ENCODE results near the gene ADGRG3. TPM values are rescaled to one million over a fixed set of nuclear protein-coding genes. Genes with fewer than 3 reads are reported as not detected.

ADGRG3 gene
- total and polyA plus RNA-seq, 10 of the 15 experiments (the other 5 are each of a cell fraction or from before 2014, with no cell fraction given): 0.10 to 0.11 (median 0.10) TPM; not detected in 7

DNA sequence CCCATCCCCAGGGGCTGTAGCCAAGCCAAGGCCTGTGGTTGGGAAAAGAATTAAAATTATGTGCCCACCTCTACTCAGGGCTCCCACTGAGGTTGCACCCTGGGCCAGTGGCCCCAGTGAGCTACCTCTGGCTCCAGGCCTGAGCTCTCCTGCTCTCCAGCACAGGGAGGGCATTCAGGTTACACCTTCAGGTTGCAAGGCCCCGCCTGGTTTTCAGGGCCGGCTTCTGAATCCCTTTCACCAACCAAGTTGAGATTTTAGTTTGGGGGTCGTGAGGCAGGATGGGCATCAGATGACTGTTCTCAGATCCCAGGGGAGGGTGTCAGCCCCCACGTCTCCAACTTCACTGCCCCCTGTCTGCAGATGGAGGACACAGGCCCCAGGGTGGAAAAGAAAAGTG lies 59.5 kb downstream of the ADGRG3 start (continued):
- TF ChIP-seq, protein P1, sequence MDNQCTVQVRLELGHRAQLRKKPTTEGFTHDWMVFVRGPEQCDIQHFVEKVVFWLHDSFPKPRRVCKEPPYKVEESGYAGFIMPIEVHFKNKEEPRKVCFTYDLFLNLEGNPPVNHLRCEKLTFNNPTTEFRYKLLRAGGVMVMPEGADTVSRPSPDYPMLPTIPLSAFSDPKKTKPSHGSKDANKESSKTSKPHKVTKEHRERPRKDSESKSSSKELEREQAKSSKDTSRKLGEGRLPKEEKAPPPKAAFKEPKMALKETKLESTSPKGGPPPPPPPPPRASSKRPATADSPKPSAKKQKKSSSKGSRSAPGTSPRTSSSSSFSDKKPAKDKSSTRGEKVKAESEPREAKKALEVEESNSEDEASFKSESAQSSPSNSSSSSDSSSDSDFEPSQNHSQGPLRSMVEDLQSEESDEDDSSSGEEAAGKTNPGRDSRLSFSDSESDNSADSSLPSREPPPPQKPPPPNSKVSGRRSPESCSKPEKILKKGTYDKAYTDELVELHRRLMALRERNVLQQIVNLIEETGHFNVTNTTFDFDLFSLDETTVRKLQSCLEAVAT (IDR thresholded peaks at IDR 0.05): no peak
- no peak for TF ChIP-seq STAT3 (IDR thresholded peaks at IDR 0.05; ENCODE audit: low read depth, low read length)

DNA sequence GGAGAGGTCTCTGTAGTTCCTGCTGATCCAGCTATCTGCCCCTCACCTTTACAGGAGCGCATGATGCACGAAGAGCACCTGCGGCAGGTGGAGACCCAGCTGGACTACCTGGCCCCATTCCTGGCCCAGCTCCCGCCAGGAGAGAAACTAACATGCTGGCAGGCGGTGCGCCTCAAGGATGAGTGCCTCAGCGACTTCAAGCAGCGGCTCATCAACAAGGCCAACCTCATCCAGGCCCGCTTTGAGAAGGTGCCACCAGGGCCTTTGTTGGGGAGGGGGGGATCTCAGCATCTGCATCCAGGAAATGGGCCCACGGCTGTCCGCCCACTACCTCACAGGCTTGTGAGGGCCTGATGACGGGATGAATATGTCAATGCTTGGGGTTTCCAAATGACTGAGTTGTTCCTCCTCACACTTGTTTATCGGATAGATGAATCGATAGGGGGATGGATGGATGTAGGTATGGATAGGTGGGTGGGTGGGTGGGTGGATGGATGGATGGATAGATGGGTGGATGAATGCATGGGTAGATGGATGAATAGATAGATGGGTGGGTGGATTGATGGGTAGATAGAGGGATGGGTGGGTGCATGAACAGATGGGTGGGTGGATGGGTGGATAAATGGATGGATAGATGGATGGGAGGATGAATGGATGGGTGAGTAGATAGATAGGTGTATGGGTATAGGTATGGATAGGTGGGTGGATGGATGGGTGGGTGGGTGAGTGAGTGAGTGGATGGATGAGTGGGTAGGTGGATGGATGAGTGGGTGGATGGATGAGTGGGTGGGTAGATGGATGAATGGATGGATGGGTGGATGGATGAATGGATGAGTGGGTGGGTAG lies 60.5 kb downstream of the ADGRG3 start:
- WGBS (ENCODE audit: insufficient coverage, insufficient replicate concordance, low lambda C conversion rate, missing lambda C conversion rate): 67% methylated on average over 14 of the region's 14 CpGs
- no peaks in the 10 kb centered on the region for H3K79me2 ChIP-seq (ENCODE audit: control insufficient read depth, insufficient read depth, low read length)
- ChIA-PET CTCF (interaction anchor here (1.4 kb wide), 1 partner anchor 152 kb away, joined by 3 read pairs; no protein-coding TSS in a partner anchor), POLR2A (no interaction called here), SMC1A (ENCODE audit: uncharacterized antibody, unreplicated experiment) (interaction anchor here (0.8 kb wide), 1 partner anchor 82 kb away, joined by 3 read pairs; no protein-coding TSS in a partner anchor), RAD21 (ENCODE audit: unreplicated experiment) (no interaction called here)
- in situ Hi-C loops (cut with MboI): no loop called here
- H3K4me1 ChIP-seq (ENCODE audit: control insufficient read depth, insufficient read depth, low read length): no peaks in the 10 kb centered on the region
- intact Hi-C loops (cut with micrococcal nuclease; ENCODE audit: unreplicated experiment): no loop called here
- ATAC-seq (no peak), DNase-seq (ENCODE audit: low read depth, low spot score) (no peak), FAIRE-seq (no peak)
- no TSS peak for BruUV-seq (replicated peaks)
- no peak overlapping the region for H3K4me3 ChIP-seq
- no peaks in the 10 kb centered on the region for H3K27me3 ChIP-seq (replicated peaks in 1 of 2; ENCODE audit: control insufficient read depth in 2 of 2, insufficient read depth in 2 of 2, low read length in 1 of 2)
- H3K36me3 ChIP-seq (ENCODE audit: control insufficient read depth in 2 of 2, insufficient read depth in 2 of 2, low read length in 1 of 2): no peaks in the 10 kb centered on the region
- H2AFZ ChIP-seq (ENCODE audit: control insufficient read depth, low read depth, low read length): no peak overlapping the region
- no peak overlapping the region for H3K27ac ChIP-seq (ENCODE audit: control insufficient read depth, insufficient read depth)
- H3K9me3 ChIP-seq (replicated peaks; ENCODE audit: control insufficient read depth, insufficient read depth, low read length): peaks cover 4% of the 10 kb centered on the region; the same call in 2 of the 3 replicates
- H3K9ac ChIP-seq (ENCODE audit: control insufficient read depth, insufficient read depth, low read length): no peak overlapping the region
- no peaks in the 10 kb centered on the region for H4K20me1 ChIP-seq (ENCODE audit: control insufficient read depth, insufficient read depth)
- H3K4me2 ChIP-seq (ENCODE audit: control insufficient read depth, insufficient read depth): no peak overlapping the region
- no peak for TF ChIP-seq CHD4 (IDR thresholded peaks at IDR 0.05)
- no peak for TF ChIP-seq ETV6 (conservative IDR thresholded peaks at IDR 0.05 in 1 of 2, IDR thresholded peaks at IDR 0.05 in 1 of 2; ENCODE audit: borderline replicate concordance in 1 of 2, low read depth in 1 of 2)
- TF ChIP-seq, protein P2, sequence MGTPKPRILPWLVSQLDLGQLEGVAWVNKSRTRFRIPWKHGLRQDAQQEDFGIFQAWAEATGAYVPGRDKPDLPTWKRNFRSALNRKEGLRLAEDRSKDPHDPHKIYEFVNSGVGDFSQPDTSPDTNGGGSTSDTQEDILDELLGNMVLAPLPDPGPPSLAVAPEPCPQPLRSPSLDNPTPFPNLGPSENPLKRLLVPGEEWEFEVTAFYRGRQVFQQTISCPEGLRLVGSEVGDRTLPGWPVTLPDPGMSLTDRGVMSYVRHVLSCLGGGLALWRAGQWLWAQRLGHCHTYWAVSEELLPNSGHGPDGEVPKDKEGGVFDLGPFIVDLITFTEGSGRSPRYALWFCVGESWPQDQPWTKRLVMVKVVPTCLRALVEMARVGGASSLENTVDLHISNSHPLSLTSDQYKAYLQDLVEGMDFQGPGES (IDR thresholded peaks at IDR 0.05): no peak
- TF ChIP-seq, protein P3, sequence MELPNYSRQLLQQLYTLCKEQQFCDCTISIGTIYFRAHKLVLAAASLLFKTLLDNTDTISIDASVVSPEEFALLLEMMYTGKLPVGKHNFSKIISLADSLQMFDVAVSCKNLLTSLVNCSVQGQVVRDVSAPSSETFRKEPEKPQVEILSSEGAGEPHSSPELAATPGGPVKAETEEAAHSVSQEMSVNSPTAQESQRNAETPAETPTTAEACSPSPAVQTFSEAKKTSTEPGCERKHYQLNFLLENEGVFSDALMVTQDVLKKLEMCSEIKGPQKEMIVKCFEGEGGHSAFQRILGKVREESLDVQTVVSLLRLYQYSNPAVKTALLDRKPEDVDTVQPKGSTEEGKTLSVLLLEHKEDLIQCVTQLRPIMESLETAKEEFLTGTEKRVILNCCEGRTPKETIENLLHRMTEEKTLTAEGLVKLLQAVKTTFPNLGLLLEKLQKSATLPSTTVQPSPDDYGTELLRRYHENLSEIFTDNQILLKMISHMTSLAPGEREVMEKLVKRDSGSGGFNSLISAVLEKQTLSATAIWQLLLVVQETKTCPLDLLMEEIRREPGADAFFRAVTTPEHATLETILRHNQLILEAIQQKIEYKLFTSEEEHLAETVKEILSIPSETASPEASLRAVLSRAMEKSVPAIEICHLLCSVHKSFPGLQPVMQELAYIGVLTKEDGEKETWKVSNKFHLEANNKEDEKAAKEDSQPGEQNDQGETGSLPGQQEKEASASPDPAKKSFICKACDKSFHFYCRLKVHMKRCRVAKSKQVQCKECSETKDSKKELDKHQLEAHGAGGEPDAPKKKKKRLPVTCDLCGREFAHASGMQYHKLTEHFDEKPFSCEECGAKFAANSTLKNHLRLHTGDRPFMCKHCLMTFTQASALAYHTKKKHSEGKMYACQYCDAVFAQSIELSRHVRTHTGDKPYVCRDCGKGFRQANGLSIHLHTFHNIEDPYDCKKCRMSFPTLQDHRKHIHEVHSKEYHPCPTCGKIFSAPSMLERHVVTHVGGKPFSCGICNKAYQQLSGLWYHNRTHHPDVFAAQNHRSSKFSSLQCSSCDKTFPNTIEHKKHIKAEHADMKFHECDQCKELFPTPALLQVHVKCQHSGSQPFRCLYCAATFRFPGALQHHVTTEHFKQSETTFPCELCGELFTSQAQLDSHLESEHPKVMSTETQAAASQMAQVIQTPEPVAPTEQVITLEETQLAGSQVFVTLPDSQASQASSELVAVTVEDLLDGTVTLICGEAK (IDR thresholded peaks at IDR 0.05; ENCODE audit: borderline replicate concordance): no peak
- TF ChIP-seq, protein P4, sequence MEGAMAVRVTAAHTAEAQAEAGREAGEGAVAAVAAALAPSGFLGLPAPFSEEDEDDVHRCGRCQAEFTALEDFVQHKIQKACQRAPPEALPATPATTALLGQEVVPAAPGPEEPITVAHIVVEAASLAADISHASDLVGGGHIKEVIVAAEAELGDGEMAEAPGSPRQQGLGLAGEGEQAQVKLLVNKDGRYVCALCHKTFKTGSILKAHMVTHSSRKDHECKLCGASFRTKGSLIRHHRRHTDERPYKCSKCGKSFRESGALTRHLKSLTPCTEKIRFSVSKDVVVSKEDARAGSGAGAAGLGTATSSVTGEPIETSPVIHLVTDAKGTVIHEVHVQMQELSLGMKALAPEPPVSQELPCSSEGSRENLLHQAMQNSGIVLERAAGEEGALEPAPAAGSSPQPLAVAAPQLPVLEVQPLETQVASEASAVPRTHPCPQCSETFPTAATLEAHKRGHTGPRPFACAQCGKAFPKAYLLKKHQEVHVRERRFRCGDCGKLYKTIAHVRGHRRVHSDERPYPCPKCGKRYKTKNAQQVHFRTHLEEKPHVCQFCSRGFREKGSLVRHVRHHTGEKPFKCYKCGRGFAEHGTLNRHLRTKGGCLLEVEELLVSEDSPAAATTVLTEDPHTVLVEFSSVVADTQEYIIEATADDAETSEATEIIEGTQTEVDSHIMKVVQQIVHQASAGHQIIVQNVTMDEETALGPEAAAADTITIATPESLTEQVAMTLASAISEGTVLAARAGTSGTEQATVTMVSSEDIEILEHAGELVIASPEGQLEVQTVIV (IDR thresholded peaks at IDR 0.05; ENCODE audit: borderline replicate concordance, partially characterized antibody): no peak
